Fibroblast of peridontal ligament (primary cell): ENCODE results near the gene HSPA4.
"Not testable (repeated sequence)": the region's sequence is repeated elsewhere in the genome, so short reads cannot be mapped to it uniquely, and the experiment has no call there.

Experiments used
- DNase-seq: peaks from one replicate; pipeline ENCODE4 v3.0.0-alpha.2; 2010; ENCODE audit errors: extremely low read depth

Gene HSPA4

DNA sequence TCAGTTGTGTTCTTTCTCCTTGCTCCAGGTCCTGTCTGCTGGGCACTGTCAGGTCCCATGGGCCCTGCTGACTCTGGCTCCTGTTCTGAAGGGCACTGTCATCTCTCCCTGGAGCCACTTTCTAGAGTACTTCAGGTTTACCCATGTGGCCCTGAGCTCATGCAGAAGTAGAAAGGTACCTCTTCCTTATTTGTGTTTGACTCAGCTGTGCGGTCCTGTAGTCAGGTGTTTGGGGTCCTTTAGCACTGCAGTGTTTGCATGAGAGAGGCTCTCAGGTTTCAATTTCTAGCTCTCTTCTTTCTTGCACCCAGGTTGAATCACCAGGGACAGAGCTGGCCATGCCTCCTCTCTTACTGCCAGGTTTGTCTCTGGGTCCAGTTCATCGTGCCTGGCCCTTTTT lies 71.5 kb downstream of the HSPA4 start:
- no peak for DNase-seq

DNA sequence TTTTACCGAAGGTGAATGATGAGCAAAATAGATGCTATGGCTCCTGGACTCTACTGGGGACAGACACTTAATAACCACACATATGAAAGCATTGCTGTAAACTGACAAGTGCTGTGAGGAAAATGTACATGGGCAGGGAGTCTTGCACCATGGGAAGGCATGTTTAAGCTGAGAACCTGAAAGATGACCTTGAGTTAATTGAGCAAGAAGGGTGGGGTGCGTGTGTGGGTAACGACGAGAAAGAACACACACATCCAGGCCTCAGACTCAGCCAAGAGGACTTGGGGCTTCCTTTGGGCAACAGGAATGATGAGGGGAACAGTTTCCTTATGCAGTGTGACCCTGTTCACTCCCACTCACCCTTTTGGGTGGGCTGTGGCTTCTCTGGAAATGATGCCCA lies 73.1 kb downstream of the HSPA4 start:
- DNase-seq: no peak

DNA sequence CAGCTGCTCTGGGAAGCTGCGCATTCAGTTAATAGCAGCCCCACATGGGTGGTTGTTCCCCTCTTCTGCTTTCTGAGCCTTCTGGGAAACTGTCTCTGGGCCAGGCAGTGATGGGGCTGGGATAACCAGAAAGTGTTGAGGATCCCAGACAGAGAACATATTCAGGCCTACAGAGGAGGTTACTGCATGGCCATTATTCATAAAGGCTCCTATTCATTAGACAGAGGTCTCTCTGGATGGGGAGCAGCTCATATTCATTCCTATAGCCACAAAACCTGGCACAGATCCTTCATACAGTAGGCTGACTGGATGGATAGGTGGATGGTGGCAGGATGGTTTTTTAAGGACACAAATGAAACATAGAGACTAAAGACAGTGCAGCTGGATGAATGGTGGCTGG lies 76.3 kb downstream of the HSPA4 start:
- no peak for DNase-seq

- no peak for DNase-seq
Observed at GRCh38 chr5:133129289-133129688, 77.5 kb downstream of the HSPA4 start.

DNA sequence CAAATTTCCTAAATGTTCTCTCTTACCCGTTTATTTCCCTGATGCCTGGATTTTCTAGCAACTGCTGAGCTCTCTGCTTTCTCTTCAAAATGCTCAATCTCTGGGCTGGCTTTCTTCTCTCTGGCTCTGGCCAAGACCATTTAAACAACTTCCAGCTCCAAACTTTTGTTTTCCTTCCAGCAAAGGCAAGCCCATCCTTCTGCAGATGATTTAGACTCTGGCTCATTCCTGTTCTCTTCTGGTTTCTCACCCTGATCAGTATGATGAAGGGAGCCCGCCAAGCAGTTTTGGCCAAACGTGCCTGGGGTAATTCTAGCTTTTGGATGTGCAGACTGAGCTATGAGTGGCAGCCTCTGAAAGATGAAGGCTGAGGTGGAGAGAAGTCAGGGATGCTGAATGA lies 78.1 kb downstream of the HSPA4 start:
- DNase-seq: no peak

DNA sequence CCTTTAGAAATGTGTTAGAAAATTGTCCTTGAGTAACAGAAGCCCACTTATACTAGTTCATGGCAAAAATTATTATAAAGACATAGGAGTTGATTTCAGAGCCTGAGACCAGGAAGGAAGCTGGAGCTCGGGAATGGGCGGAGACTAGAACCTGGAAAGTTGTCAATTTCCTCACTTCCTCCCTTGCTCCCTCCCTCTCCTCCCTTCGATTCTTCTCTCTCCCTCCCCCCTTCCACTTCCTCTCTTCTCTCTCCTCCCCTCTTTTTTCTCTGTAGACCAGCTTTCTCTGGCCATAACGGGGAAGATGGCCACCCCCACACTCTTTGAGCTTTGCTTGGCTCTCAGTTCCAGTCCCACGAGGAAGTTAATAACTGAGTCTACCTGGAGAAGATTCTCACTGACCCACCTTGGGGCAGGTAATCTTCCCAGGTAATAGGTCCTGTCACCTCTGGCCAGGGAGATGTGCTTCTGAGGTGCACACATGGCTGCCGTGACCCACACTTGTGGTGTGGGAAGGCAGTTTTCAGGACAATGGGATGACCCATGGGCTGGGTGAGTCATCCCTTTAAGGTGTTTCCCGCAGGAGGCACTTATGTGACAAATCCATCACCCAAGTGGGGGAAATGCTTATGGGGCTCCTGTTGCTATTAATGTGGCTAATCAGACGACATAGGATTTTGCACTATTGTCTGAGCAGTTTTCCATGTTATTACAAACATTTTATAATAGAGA lies 78.7 kb downstream of the HSPA4 start:
- DNase-seq: no peak

DNA sequence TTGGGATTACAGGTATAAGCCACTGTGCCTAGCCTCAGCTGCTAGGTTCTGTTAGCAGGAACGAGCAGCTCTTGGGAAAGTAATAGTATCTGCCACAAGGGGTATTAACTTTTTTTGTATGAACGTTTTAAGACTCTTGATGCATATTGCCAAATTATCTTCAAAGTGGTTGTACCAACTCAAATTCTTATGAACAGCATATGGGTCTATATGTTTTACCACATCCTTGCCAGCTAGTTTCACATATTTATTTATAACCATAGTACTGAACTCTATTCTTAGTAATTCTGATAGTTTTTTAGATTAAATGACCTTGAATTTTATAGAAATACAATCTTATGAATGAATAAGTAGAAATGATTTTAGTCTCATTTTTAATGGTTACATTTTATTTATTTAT lies 80.9 kb downstream of the HSPA4 start:
- DNase-seq: no peak

GRCh38 chr5:133133241-133133640 lies 81.4 kb downstream of the HSPA4 start:
- DNase-seq: not testable (repeated sequence)

- DNase-seq: not testable (repeated sequence)
Observed at GRCh38 chr5:133136890-133137289, 85.1 kb downstream of the HSPA4 start.

DNA sequence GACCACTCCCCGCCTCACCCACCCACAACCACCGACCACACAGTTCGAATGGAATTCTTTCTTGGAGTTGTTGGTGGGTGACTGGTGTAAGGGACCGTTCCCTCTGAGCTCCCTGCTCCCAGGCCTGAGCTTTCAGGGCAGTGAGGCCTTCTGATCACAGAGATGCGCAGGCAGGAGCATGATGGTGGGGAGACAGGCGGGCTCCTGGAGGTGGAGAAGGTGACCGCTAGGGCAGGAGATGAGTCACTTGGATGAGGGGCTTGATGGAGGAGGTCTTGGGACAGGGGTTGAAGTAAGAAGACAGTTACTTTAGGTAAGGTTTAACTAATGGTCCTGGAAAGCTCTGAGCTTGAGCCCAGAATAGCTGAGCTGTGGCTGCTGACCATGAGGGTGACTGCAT lies 88.5 kb downstream of the HSPA4 start:
- no peak for DNase-seq

GRCh38 chr5:133141746-133142145 lies 89.9 kb downstream of the HSPA4 start:
- DNase-seq: no peak

- no peak for DNase-seq
Observed at GRCh38 chr5:133142782-133143181, 91.0 kb downstream of the HSPA4 start.

GRCh38 chr5:133144245-133144981 lies 92.6 kb downstream of the HSPA4 start:
- no peak for DNase-seq

- no peak for DNase-seq
Observed at GRCh38 chr5:133145436-133146170, 93.8 kb downstream of the HSPA4 start.

- DNase-seq: no peak
Observed at GRCh38 chr5:133147411-133147810, 95.6 kb downstream of the HSPA4 start.

GRCh38 chr5:133147815-133148567 lies 96.2 kb downstream of the HSPA4 start:
- no peak for DNase-seq

- no peak for DNase-seq
Observed at GRCh38 chr5:133149345-133149744, 97.5 kb downstream of the HSPA4 start.

GRCh38 chr5:133150909-133151544 lies 99.2 kb downstream of the HSPA4 start:
- no peak for DNase-seq

DNA sequence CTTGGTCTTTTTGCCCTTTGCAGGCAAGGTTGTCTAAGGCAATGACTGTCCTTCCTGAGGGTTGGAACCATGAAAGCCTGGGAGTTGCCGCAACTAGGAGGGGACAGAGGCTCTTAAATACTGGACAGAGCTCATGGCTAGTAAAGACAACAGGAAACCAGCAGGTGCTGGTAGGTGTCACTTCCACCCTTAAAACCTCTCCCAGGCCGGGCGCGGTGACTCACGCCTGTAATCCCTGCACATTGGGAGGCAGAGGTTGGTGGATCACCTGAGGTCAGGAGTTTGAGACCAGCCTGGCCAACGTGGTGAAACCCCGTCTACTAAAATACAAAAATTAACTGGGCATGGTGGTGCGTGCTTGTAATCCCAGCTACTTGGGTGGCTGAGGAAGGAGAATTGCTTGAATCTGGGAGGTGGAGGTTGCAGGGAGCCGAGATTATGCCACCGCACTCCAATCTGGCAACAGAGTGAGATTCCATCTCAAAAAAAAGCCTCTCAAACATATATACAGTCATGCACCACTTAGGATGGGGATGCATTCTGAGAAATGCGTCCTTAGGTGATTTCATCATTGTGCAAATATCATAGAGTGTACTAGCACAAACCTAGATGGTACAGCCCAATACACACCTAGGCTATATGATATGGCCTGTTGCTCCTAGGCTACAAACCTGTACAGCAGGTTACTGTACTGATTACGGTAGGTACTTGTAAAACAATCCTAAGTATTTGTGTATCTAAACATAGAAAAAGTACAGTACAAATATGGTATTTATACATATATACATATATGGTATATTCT lies 102.7 kb downstream of the HSPA4 start:
- no peak for DNase-seq

DNA sequence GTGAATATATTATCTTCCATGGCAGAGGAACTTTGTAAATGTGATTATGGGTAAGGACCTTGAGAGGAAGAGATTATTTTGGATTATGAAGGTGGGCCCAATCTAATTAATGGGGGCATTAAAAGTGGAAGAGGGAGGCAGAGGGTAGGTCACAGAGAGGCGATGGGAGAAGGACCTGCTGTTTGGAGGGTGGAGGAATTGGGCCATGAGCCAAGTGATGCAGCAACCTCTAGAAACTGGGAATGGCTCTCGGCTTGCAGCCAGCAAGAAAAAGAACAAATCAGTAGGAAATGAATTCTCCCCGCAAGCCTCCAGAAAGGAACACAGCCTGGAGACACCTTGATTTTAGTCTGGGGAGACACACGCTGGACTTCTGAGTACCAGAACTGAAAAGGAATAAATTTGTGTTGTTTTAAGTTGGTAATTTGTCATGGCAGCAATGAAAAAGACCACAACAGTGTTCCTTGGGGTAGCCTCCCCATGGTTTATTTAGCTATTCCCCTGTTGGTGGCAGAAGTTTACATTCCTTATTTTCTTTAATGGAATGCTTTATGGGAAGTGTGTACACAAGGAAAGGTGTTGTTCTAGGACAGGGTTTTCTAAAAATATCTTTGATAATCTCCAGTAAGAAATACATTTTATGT lies 103.6 kb downstream of the HSPA4 start:
- DNase-seq: no peak
